GM23338 (cell line): ENCODE measurements around the gene CENPP. TPM values are rescaled to one million over a fixed set of nuclear protein-coding genes. Genes with fewer than 3 reads are reported as not detected.

Source experiments
- ATAC-seq: fragments of 200-7000 bp; cut with Tn5 transposase; 3 replicates; pipeline ENCODE4 v1.9.1; 2020
- DNase-seq: peaks from one replicate; pipeline ENCODE4 v3.0.0-alpha.2; 2015; ENCODE audit warnings: low spot score
- H2AFZ ChIP-seq: fragments of 200-600 bp; sonication (generic); 2 replicates; pipeline ENCODE4 v1.8.0; 2016; ENCODE audit warnings: antibody characterized with exemption, mild to moderate bottlenecking, moderate library complexity
- H3F3A ChIP-seq: fragments of 200-600 bp; sonication (generic); replicated peaks from 2 replicates; pipeline ENCODE4 v1.8.0; 2017; ENCODE audit warnings: antibody characterized with exemption, mixed run types, low read depth
- H3K27ac ChIP-seq: fragments of 200-600 bp; sonication (generic); 2 replicates; pipeline ENCODE4 v1.6.1; 2016; ENCODE audit warnings: low read depth
- H3K27me3 ChIP-seq: fragments of 200-600 bp; sonication (generic); 2 replicates; pipeline ENCODE4 v1.8.0; 2016; ENCODE audit warnings: mild to moderate bottlenecking, mixed run types, moderate library complexity; ENCODE audit not compliant: insufficient read depth
- H3K36me3 ChIP-seq: fragments of 200-600 bp; sonication (generic); 2 replicates; pipeline ENCODE4 v1.8.0; 2016; ENCODE audit warnings: mild to moderate bottlenecking; ENCODE audit not compliant: insufficient read depth
- H3K4me1 ChIP-seq: fragments of 200-600 bp; sonication (generic); 2 replicates; pipeline ENCODE4 v1.8.0; 2016; ENCODE audit warnings: mild to moderate bottlenecking, moderate library complexity; ENCODE audit not compliant: insufficient read depth
- H3K4me2 ChIP-seq: fragments of 200-600 bp; sonication (generic); 2 replicates; pipeline ENCODE4 v1.7.1; 2017; ENCODE audit warnings: mixed run types
- H3K4me3 ChIP-seq: fragments of 200-600 bp; sonication (generic); 2 replicates; pipeline ENCODE4 v1.6.1; 2016; ENCODE audit warnings: mixed run types
- H3K79me2 ChIP-seq: fragments of 200-600 bp; sonication (generic); replicated peaks from 2 replicates; pipeline ENCODE4 v1.8.0; 2017; ENCODE audit warnings: mild to moderate bottlenecking; ENCODE audit not compliant: insufficient read depth
- H3K9me2 ChIP-seq: fragments of 200-600 bp; sonication (generic); 2 replicates; pipeline ENCODE4 v1.8.0; 2017; ENCODE audit not compliant: insufficient read depth
- H4K20me1 ChIP-seq: fragments of 200-600 bp; sonication (generic); replicated peaks from 2 replicates; pipeline ENCODE4 v1.8.0; 2017; ENCODE audit warnings: mild to moderate bottlenecking; ENCODE audit not compliant: insufficient read depth
- H3K27ac Mint-ChIP-seq: 2 replicates; pipeline ENCODE4 v1.8.0; 2020; ENCODE audit warnings: inconsistent platforms, mild to moderate bottlenecking, moderate library complexity, mixed read lengths
- H3K27me3 Mint-ChIP-seq: 3 replicates; pipeline ENCODE4 v1.8.0; 2022; ENCODE audit warnings: low read depth, mild to moderate bottlenecking, moderate library complexity, mixed read lengths, inconsistent platforms; ENCODE audit not compliant: insufficient read depth, poor library complexity
- H3K36me3 Mint-ChIP-seq: 3 replicates; pipeline ENCODE4 v1.8.0; 2021; ENCODE audit warnings: low read depth, mild to moderate bottlenecking, inconsistent platforms, moderate library complexity, mixed read lengths
- H3K4me1 Mint-ChIP-seq: 3 replicates; pipeline ENCODE4 v1.8.0; 2020; ENCODE audit warnings: mild to moderate bottlenecking, inconsistent platforms, mixed read lengths
- H3K4me3 Mint-ChIP-seq: 3 replicates; pipeline ENCODE4 v1.8.0; 2021; ENCODE audit warnings: moderate library complexity, mild to moderate bottlenecking, inconsistent platforms, mixed read lengths
- H3K9me3 Mint-ChIP-seq: 3 replicates; pipeline ENCODE4 v1.8.0; 2020; ENCODE audit warnings: moderate library complexity, mild to moderate bottlenecking, inconsistent platforms, mixed read lengths
- CTCF ChIP-seq, 2 experiments: fragments of 200-600 bp in 1 of 2; sonication (generic) in 1 of 2; conservative IDR thresholded peaks; 2 replicates each; pipeline versions ENCODE4 v1.5.1 to v1.6.1; 2016 to 2017; ENCODE audit warnings: antibody characterized with exemption in 2 of 2, low read depth in 2 of 2, mild to moderate bottlenecking in 2 of 2, moderate library complexity in 1 of 2
- EZH2phosphoT487 ChIP-seq: fragments of 200-600 bp; sonication (generic); IDR thresholded peaks from one replicate; pipeline ENCODE4 v1.8.1; 2018; ENCODE audit warnings: antibody characterized with exemption; ENCODE audit not compliant: unreplicated experiment
- NANOG ChIP-seq: IDR thresholded peaks from 2 replicates; pipeline ENCODE4 v1.6.1; 2016; ENCODE audit warnings: antibody characterized with exemption, borderline replicate concordance
- POLR2AphosphoS5 ChIP-seq: IDR thresholded peaks from 2 replicates; pipeline ENCODE4 v1.6.1; 2016; ENCODE audit warnings: antibody characterized with exemption, low read depth
- REST ChIP-seq: IDR thresholded peaks from one replicate; pipeline ENCODE4 v1.6.1; 2018; ENCODE audit warnings: antibody characterized with exemption; ENCODE audit not compliant: unreplicated experiment
- ZNF114 ChIP-seq: fragments of 250-450 bp; sonication (Bioruptor Pico); IDR thresholded peaks from 2 replicates; pipeline ENCODE4 v1.5.0; 2020; ENCODE audit warnings: mild to moderate bottlenecking, moderate library complexity
- polyA plus RNA-seq: library from polyadenylated mRNA; unstranded; fragments of >200 nt; fragmentation: Nextera tagmentation; extraction: Ambion mirVana; gene quantifications from 2 replicates; pipeline ENCODE4 v1.2.1, GENCODE V29; 2016
- total RNA-seq: library from RNA; depleted of rRNA; stranded (reverse); fragments of >200 nt; shearing (Covaris generic); gene quantifications from 2 replicates; pipeline ENCODE4 v1.2.3, GENCODE V29; 2014

CENPP gene
- total and polyA plus RNA-seq, 2 experiments from 2014 or later, result 11.0 to 12.6 TPM

- Histone ChIP-seq H3K4me2 (no peak overlapping the region), H3K27ac (no peak overlapping the region)
These were observed 77.3 kb downstream of the CENPP start for GRCh38 chr9:92402826-92403745.

More at GRCh38 chr9:92402826-92403745, 77.3 kb downstream of the CENPP start:
- H3K4me3 Mint-ChIP-seq, result no peak overlapping the region
- H3K79me2 ChIP-seq, result no peaks in the 10 kb centered on the region
- H3K36me3 ChIP-seq, result no peaks in the 10 kb centered on the region
- H3K27me3 Mint-ChIP-seq, result no peaks in the 10 kb centered on the region
- H3K27me3 ChIP-seq, result no peaks in the 10 kb centered on the region
- ATAC-seq (no peak), DNase-seq (no peak)
- no peaks in the 10 kb centered on the region for H4K20me1 ChIP-seq
- no peaks in the 10 kb centered on the region for H3K9me2 ChIP-seq
- no peak overlapping the region for H3K4me3 ChIP-seq
- TF ChIP-seq POLR2AphosphoS5 (no peak), CTCF (conservative IDR thresholded peaks at IDR 0.05; ENCODE audit: low read depth in 2 of 2) (no peak), REST (no peak), ZNF114 (CRISPR knock-in tag) (no peak), NANOG (no peak), EZH2phosphoT487 (no peak)
- H3K27ac Mint-ChIP-seq, result no peak overlapping the region
- H3K36me3 Mint-ChIP-seq, result no peaks in the 10 kb centered on the region
- H3K4me1 ChIP-seq, result no peaks in the 10 kb centered on the region
- H2AFZ ChIP-seq, result no peak overlapping the region
- H3F3A ChIP-seq, result no peaks in the 10 kb centered on the region
- no peaks in the 10 kb centered on the region; the same call in 2 of the 3 replicates for H3K9me3 Mint-ChIP-seq
- no peaks in the 10 kb centered on the region for H3K4me1 Mint-ChIP-seq
